NCI-H2107 (cell line): ENCODE data around the gene SUPT4H1.
"Not testable (repeated sequence)": the region's sequence is repeated elsewhere in the genome, so short reads cannot be mapped to it uniquely, and the experiment has no call there.

Experiments
- DNase-seq: peaks from one replicate; lab custom pipeline; 2025; lab: John Stamatoyannopoulos, UW

Gene SUPT4H1

DNA sequence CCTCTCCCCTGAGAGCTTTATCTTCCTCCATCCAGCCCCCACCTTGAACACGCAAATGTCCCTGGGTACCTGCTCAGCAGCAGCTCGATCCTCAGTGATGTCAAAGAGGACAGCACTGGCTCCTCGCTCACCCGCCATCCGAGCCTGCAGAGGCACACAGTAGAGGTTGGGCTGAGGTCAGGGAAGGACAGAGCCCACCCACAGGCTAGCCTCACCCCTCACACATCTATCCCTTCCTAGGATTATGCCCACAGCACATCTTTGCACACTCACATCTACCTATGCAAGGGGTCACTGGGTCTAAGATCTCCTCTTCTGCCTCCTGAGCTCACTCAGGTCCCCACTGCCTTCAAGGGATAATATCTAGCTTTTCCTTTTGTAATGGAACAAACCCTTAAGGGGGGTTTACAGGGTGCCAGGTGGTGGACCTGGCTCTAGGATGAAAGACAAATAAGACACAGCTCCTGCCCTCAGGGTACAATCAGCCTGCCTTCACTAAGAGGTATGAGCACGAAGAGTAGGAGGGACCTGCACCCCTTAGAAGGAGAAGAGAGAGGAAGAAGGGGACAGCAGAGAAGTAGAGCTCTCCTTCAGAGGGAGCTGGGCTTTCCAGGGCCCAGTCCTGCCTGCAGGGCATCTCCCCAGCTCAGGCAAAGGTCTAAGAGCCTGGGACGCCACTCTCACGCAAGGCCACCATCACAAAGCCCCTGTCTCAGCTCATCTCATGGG, 11.6 kb upstream of the SUPT4H1 start:
- no peak for DNase-seq

DNA sequence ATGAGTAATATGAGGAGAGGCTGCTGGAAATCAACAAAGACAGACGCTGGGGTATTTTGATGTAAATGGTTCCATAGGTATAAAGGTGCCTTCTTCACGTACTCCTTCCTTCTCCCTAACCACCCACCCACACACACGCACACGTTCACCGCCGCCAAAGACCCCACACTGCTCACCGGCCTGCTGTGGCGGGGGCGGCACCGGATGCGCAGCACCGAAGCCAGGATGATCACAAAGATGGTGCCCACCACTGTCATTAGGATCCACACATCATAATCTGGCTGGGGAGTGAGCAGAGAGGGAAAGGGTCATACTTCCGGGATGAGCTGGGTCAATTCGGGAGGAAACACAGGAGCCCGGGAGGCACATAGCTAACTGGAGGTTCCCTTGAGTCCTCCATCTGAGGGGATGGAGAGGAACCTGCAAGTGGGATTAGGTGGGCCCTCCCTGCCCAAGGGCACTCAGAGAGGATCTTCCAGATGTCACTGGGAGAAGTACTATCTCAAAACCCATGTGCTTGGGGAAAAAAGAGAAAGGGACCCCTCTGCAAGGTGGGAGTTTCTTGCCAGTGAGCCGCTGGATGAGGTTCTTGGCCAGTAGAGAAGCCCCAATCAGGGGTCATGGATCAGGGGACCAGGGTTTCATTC, 10.5 kb upstream of the SUPT4H1 start:
- DNase-seq = no peak

DNA sequence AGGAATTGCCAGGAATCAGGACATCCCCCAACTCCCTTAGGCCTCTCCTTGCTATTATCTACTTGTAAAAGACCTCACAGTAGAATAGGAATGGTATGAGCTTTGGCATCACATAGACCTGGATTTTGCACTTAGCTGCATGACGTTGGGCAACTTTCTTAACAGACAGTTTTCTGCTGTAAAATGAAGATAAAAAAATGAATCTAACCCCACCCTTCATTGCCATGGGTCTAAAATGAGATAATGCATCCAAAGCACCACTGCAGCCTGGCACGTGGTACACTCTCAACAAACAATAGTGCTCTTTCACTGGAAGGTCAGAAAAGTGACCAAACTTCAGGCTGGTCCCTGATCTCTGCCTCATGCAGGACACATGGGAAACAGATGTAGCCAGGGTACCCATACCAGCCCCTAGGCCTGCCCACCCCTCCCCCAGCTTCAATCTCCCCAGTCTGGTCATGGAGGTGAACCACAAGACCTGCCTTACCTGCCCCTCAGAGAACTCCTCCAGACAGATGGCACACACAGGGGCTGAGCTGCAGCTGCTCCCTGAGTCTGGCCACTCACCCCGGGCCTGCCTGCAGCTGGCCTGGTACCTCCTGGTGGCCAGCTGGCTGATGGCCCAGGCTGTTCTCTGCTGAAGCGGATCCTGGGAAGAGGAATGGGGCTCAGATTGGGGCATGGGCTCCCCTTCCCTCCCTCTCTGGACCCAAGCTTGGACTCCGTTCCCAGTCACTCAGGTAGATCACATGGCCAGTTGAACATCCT, 8.5 kb upstream of the SUPT4H1 start:
- no peak for DNase-seq

DNA sequence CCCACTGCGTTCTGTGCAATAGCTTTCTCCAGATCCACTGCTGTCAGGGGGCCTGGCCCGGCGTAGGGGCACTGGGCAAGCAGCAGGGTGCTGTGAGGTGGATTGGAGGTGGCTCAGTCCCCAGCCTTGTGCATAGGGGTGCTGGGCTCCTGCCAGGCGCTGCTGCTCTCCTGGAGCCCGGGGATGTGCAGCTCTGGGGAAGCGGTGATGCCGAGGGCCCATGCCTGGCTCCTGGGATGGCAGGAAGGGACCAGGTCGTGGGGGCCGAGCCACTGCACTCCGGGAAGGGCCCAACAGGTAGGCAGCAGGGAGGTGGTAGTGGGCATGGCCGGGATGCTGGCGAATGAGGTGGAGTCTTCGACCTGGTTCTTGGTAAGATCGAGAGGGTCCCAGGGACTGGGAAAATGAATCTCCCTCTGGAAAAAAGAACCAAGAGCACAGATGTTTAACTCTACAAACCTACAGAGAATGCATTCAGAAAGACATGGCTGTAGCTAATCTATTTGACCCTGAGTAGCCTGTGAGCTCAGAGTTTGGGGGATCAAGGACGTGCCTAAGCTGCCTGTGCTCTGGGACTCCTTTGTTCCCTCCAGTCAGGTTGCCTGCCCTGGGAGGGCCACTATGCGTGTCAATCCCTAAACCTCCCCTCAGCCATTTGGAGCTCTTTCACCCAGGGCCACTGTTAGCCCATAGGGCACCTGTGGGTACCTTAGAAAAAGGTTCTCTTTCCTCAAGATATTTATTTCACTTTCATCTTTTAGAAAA, 6.6 kb upstream of the SUPT4H1 start:
- no peak for DNase-seq

DNA sequence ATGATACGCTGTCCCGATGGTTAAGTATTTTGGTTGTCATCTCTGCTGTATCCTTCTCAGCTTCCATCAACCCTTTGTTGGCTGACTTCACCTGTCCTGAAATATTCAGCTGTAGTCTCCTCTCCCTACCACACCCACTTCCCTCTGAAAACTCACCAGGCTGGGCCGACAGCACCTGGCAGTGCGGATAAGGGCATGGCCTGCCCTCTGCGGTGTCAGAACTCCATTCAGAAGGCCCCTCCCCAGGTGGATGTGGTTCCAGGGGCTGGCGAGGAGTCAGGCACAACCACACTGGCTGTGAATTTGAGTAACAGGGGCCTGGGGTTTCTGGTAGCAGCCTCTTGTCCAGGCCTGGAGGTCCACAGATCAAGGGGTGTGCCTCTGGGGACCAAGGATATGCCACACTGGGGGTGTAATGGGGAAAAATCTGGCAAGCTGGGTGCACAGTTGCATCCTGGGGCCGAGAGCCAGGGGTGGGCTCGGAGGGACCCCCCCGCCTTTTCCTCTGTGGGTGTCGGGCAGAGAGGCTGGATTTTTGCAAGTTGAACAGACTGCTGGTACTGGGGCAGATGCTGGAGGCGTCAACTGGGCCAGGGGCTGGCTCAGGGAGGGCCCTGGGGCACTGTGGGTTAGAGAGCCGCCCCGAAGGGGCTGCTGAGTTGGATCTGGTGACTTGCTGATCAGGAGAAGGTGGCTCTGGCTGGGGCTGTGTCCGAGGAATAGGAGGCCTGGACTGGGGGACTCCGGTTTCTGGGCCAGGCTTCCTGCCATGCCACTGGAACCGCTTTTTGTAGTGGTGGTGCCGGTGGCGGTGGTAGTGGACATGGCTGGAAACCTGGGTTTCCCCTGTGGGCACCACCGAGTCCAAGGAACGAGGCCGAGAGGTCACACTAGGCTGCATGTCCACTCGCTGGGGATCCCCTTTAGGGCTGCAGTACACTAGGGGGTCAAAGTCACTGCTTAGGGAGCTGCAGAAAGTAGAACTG, 5.6 kb upstream of the SUPT4H1 start:
- no peak for DNase-seq

DNA sequence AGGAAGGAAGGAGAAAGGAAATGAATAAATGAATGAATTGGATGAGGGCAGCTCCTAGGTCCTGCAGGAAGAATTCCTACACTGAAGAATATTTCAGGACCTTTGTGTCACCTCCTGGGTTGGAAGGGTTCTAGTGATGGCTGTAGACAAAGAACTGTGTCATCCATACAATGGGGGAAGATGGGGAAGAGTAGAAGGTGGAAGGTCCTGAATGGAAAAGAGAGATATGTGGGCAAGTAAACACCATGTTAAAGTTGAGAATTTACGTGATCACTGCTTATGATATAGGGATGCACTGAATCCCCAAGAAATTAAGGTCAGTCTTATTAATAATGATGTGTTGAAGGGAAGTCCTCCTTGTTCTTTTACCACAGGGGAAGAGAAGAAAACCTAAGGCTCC, 4.2 kb upstream of the SUPT4H1 start:
- no peak for DNase-seq

DNA sequence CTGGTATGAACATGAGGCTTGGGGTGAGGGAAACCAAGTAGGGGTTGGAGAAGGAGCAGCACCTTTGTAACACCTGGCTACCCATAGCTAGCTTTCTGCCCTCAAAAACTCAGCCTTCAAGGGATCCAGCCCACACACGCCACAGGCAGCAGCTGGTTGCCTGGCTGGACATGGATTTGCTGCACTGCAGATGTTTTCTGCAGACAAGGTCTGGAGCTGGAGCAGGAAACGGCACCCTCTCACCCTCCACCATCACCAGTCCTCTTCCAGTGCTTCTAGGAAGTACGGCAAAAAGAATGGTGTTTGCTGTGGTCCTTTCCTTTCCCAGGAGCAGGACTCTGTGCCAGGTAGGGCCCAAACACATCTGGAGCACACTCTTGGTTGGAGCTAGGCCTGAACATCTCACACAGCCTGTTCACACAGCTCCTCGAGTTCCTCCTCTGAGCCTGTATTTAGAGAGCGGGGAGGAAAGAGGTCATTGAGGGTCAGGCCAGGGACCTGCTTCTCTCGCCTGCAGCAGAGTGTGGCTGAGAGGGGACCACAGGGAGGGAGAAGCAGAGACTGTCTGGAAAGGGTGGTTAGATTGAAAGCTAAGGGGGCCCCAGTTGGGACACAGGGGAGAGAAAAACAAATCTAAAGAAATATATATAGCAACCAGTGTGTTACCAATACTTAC, 2.7 kb upstream of the SUPT4H1 start:
- DNase-seq = no peak

DNA sequence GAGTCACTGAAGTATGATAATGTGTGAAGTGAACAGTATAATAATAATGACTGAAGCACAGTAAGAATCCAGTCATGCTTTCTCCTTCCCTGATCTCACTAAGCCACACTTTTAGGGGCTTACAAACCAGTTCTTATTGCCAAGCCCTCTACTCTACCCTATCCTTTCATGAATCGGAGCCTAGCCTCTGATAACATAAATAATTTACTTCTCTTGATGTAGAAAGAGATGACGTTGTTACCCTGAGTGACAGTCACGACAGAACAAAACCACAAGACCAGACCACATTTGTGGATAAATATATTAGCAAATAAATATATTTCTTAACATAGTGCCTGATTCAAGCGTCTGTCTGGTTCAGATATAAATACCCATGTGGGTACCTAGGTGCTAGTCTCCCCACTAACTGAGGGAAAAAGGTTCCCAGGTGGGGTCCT, 1.4 kb upstream of the SUPT4H1 start:
- no peak for DNase-seq

DNA sequence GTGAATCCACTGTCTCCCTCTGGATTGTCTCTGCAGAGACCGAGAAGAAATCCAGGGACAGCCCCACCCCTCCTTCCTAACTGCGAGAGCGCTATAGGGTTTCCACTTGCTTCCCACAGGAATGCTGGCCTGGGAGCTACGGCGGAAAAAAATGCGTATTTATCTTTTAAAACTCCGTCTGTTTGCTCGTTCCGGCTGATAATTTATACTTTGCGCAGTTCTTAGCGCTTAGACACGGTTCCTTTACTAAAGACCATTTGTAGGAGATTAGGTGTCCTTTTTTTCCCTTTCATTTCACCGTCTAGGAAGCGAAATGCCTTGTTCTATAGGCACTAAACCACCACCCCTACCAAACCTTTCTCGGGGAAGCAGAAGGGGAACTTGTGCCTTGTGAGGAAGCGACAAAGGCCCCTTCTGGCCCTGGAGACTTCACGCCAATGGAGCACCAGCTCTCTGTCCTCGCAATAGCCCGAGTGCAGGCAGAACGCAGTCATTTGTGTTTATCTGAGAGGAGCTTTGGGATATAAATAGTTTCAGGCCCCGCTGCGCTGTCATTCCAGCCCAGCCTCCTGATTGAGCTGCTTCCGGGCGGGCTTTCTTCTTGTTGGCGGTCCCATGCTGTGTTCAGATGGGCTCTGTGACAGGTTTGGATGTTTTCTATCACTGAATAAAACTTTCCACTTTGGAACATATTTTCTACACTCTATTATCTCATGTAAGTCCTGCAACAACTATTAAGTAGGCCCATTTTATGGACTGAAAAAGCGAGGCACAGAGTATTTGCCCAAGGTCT, 791 bp upstream of the SUPT4H1 start:
- DNase-seq = no peak

DNA sequence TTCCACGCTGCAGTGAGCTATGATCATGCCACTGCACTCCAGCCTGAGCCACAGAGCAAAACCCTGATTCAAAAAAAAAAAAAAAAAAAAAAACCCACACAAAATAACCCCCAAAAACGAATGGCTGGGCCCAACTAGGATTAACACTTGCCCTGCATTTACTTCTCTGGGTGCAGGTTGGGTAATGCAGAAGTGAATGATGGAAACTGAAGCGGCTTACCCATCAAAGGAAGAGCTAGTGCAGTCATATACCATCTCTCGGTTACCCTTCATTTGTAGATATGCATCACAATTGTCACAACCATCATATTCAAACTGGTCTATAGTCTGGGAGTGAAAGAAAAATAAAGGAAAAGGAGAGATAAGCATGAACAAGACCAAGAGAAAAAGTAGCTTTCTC, 819 bp downstream of the SUPT4H1 start:
- no peak for DNase-seq

DNA sequence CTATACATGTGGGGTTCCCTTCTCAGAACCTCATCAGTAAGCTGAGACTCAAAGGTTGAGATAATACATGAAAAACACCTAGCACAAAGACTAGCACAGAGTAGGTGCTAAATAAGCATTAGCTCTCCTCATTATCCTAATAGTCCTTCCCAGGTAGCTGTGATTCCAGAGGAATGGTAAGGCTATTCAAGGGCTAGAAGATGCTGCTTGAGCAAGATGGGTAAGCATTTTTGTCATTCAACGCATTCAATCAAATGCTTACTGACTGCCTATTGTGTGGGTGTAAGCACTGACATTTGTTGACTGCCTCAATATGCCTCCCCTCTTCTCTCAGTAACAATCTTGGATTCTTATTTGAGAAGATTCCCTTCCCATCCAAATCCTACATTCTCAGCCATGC, 4.0 kb downstream of the SUPT4H1 start:
- DNase-seq = no peak

DNA sequence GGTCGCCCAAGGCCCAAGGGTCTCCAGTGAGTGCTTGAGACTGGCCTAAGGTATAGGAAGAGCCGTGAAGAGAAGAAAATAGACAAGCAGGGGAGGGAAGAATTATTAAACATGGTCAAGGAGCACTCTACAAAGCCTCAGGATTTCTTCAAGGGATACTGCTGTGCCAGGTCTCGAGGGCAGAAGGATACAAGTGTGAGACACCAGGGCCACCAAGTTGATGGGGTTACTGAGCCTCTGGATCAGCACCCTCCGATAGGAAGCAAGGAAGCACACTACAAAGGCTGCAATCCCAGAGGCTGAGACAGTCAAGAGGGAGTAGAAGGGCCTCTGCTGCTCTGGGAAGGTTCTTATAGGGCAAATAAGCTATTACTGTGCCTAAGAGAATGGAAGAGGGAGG, 6.5 kb downstream of the SUPT4H1 start:
- DNase-seq = no peak

DNA sequence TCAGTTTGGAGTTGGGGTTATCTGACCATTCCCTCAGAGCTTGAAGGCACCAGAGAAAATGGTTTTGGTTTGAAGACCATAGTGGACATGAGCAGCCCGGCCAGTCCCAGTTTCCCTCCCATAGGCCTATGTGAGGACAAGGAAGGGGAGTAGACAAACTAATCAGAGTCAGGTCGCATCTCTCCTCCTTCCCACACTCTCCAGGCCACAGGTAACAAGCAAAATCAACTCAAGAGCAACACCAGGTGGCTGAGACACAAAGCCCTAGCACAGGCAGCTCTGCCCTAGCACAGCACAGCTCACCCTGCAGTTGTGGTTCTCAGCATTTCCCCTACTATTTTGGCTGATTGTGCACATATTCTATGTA, 7.2 kb downstream of the SUPT4H1 start:
- DNase-seq = no peak

DNA sequence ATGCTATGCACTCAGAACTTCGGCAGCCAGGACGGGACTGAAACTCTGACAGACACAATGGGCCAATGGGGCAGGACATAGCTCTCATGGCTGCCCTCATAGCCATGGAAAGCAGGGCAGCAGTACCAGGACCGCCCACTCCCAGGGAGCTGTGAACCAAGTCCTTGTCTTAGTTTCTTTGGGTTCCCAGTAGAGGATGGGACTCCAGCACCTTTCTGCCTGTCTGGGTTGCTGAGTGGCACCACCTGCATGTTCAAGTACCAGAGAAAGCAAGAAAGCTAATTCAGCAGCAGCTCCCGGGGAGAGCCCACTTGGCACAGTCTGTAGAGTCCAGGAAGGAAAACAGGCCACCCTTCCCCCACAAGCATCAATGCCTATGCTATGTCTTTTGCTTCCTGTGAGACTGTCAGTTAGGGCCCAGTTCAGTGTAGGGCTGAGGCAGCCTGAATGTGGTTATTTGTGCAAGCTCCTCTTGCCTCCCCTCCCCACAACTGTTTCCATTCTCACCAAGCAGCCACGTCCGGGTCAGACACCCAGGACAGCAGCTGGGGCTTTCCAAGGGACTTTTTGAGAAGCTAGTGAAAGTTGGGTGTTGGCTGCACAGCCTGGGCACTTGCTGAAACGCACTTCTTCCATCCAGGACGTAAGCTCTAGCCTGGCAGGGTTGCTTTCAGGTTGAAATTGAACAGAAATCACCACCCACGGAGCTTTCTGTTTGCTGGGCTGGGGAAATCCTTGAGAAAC, 7.8 kb downstream of the SUPT4H1 start:
- no peak for DNase-seq

DNA sequence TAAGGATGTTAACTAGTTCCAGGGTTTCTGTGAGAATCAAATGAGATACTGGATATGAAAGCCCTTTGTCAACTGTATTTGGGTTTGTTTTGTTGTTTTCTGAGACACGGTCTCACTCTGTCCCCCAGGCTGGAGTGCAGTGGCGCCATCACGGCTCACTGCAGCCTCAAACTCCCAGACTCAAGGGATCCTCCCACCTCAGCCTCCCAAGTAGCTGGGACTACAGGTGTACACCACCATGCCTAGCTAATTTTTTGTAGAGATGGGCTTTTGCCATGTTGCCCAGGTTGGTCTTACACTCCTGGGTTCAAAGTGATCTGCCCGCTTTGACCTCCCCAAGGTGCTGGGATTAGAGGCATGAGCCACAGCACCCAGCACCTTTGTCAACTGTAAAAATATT, 8.9 kb downstream of the SUPT4H1 start:
- no peak for DNase-seq

DNA sequence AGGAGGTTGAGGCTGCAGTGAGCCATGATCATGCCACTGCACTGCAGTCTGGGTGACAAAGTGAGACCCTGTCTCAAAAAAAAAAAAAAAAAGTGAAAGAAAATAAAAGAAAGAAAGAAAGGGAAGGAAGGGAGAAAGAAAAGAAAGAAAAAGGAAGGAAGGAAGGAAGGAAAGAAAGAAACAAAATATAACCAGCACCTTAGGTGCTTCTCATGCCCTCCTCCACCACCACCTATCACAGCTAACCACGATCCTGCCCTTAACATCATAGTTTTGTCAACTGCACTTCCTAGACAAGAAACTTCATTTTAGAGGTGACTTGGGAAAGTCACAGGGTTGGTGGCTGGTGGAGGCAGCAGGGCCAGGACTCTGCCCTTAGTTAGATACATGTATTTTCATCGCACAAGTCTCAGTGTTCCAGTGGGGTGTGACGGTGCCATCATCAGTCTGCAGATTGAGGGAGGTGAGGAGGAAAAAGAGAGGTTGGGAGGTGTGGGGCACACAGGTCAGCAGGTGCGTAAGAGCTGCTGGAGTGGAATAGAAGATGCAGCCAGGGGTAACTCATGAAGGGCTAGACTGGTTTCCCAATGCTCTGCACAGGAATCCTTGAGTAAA, 10.0 kb downstream of the SUPT4H1 start:
- DNase-seq = no peak

DNA sequence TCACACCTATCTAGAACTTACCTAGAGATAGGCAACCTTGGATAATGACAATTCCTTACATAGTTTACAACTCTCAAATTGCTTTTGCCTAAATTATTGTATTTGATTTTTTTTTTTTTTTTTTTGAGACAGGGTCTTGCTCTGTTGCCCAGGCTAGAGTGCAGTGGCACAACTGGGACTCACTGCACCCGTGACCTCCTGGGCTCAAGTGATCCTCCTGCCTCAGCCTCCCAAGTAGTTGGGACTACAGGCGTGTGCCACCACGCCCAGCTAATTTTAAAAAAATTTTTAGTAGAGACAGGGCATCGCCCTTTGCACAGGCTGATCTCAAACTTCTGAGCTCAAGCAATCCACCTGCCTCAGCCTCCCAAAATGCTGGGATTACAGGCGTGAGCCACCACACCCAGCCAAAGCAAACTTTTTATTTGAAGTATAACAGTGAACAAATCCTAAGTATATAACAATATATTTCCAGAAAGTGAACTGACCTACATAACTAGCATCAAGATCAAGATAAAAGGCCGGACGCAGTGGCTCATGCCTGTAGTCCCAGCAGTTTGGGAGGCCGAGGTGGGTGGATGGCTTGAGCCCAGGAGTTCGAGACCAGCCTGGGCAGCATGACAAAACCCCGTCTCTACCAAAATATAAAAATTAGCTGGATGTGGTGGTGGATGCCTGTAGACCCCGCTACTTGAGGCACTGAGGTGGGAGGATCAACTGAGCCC, 10.7 kb downstream of the SUPT4H1 start:
- not testable (repeated sequence) for DNase-seq

DNA sequence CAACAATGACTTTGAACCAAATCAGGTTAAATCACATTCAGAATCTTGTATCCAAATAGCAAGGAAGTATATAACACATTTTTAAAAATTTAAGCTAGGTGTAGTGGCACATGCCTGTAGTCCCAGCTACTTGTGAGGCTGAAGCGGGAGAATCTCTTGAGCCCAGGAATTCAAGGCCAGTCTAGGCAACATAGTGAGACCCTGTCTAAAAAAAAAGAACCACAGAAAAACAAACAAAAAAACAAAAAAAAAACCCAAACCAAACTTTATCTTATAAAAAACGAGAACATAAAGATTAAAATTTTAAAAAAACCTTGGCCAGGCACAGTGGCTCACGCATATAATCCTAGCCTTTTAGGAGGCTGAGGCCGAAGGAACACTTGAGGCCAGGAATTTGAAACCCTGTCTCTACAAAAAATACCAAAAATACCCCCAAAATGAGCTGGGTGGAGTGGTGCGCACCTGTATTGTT, 11.6 kb downstream of the SUPT4H1 start:
- no peak for DNase-seq
